Measurements from ENCODE around the gene XRCC5.
A peak's percentile ranks its signal among the peaks of the same experiment; 100 is the strongest.
"Not testable (repeated sequence)": the region's sequence is repeated elsewhere in the genome, so short reads cannot be mapped to it uniquely, and the experiment has no call there.

XRCC5 gene

GRCh38 chr2:216108967-216109921, at the start of gene XRCC5:
TSS of gene XRCC5 (plus strand) at chr2:216109348. CDS start at chr2:216109437, 89 bp downstream.
- peak; percentile 99 for DNase-seq

GRCh38 chr2:216064014-216064630, 45.0 kb upstream of the XRCC5 start:
- peak; percentile 22 for DNase-seq

- DNase-seq: no peak
These were observed 44.5 kb upstream of the XRCC5 start for GRCh38 chr2:216064665-216065064.

GRCh38 chr2:216066230-216066629, 42.9 kb upstream of the XRCC5 start:
- DNase-seq: no peak

GRCh38 chr2:216069028-216069427, 40.1 kb upstream of the XRCC5 start:
- no peak for DNase-seq

- no peak for DNase-seq
These were observed 39.0 kb upstream of the XRCC5 start for GRCh38 chr2:216070195-216070594.

- no peak for DNase-seq
These were observed 37.9 kb upstream of the XRCC5 start for GRCh38 chr2:216071111-216071851.

GRCh38 chr2:216072473-216072872, 36.7 kb upstream of the XRCC5 start:
- no peak for DNase-seq

- no peak for DNase-seq
These were observed 35.4 kb upstream of the XRCC5 start for GRCh38 chr2:216073773-216074172.

- DNase-seq: no peak
These were observed 34.8 kb upstream of the XRCC5 start for GRCh38 chr2:216074380-216074779.

- DNase-seq: no peak
These were observed 34.4 kb upstream of the XRCC5 start for GRCh38 chr2:216074794-216075193.

- DNase-seq: no peak
These were observed 33.4 kb upstream of the XRCC5 start for GRCh38 chr2:216075510-216076485.

- DNase-seq: peak; percentile 3
These were observed 30.4 kb upstream of the XRCC5 start for GRCh38 chr2:216078776-216079175.

GRCh38 chr2:216080048-216080447, 29.1 kb upstream of the XRCC5 start:
- DNase-seq: not testable (repeated sequence)

GRCh38 chr2:216081012-216081411, 28.1 kb upstream of the XRCC5 start:
- DNase-seq: no peak

GRCh38 chr2:216081487-216082116, 27.5 kb upstream of the XRCC5 start, which contains the start of the genes PECR and TMEM169:
TSS of gene PECR (minus strand) at chr2:216081809. CDS start at chr2:216081741, 68 bp downstream.
TSS of gene TMEM169 (plus strand) at chr2:216081919. CDS start at chr2:216095964, 14,045 bp downstream.
- peak; percentile 91 for DNase-seq

- peak; percentile 68 for DNase-seq
These were observed 26.9 kb upstream of the XRCC5 start for GRCh38 chr2:216082117-216082711.

- peak; percentile 77 for DNase-seq
These were observed 26.3 kb upstream of the XRCC5 start for GRCh38 chr2:216082805-216083204.

- DNase-seq: peak; percentile 96
These were observed 25.5 kb upstream of the XRCC5 start for GRCh38 chr2:216083464-216084281.

GRCh38 chr2:216084547-216084946, 24.6 kb upstream of the XRCC5 start:
- DNase-seq: no peak

All from eye (tissue), 1 donor.